Measurements from ENCODE around the gene ERG.

- TF ChIP-seq, protein P1, sequence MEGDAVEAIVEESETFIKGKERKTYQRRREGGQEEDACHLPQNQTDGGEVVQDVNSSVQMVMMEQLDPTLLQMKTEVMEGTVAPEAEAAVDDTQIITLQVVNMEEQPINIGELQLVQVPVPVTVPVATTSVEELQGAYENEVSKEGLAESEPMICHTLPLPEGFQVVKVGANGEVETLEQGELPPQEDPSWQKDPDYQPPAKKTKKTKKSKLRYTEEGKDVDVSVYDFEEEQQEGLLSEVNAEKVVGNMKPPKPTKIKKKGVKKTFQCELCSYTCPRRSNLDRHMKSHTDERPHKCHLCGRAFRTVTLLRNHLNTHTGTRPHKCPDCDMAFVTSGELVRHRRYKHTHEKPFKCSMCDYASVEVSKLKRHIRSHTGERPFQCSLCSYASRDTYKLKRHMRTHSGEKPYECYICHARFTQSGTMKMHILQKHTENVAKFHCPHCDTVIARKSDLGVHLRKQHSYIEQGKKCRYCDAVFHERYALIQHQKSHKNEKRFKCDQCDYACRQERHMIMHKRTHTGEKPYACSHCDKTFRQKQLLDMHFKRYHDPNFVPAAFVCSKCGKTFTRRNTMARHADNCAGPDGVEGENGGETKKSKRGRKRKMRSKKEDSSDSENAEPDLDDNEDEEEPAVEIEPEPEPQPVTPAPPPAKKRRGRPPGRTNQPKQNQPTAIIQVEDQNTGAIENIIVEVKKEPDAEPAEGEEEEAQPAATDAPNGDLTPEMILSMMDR (IDR thresholded peaks at IDR 0.05): no peak
- TF ChIP-seq POLR2A (IDR thresholded peaks at IDR 0.05): no peak
These were observed 9.0 kb downstream of the ERG start for GRCh38 chr21:38489271-38489652.

All from heart left ventricle (tissue), 13 donors.